Testis (tissue), 3 donors: ENCODE results near the gene SETD1A. TPM values are rescaled to one million over a fixed set of nuclear protein-coding genes. Genes with fewer than 3 reads are reported as not detected.

ENCODE experiments used
- DNase-seq: peaks from one replicate; pipeline ENCODE4 v3.0.0-alpha.2; 2019
- H3K27ac ChIP-seq, 2 donors: fragments of 200-600 bp; sonication (generic); one replicate each; pipeline ENCODE4 v1.5.1; 2019
- H3K27me3 ChIP-seq: fragments of 200-600 bp; sonication (generic); one replicate; pipeline ENCODE4 v1.5.1; 2019
- H3K36me3 ChIP-seq: fragments of 200-600 bp; sonication (generic); one replicate; pipeline ENCODE4 v1.5.1; 2017; ENCODE audit warnings: low read depth; ENCODE audit errors: missing control alignments
- H3K4me1 ChIP-seq: fragments of 200-600 bp; sonication (generic); one replicate; pipeline ENCODE4 v1.5.1; 2019
- H3K4me3 ChIP-seq, 2 donors: fragments of 200-600 bp; sonication (generic); one replicate each; pipeline ENCODE4 v1.5.1; 2017 to 2019
- H3K9me3 ChIP-seq: fragments of 200-600 bp; sonication (generic); one replicate; pipeline ENCODE4 v1.5.1; 2017
- CTCF ChIP-seq, 3 experiments: fragments of 450-650 bp in 2 of 3; fragments of 200-600 bp in 1 of 3; sonication (generic) in 1 of 3; IDR thresholded peaks; one replicate each; pipeline ENCODE4 v1.5.1; 2016 to 2019; ENCODE audit warnings: antibody characterized with exemption in 3 of 3, mild to moderate bottlenecking in 2 of 3, moderate library complexity in 1 of 3
- POLR2A ChIP-seq: fragments of 450-650 bp; IDR thresholded peaks from one replicate; pipeline ENCODE4 v1.6.1; 2017; ENCODE audit warnings: antibody characterized with exemption, mild to moderate bottlenecking, moderate library complexity
- WGBS, 2 donors: methylation state at CpG; one replicate each; pipeline ENCODE4 v1.1.5; 2018; 5-methylcytosine and 5-hydroxymethylcytosine counted together
- intact Hi-C: fragments of 100-400 bp; cut with DNase I; formaldehyde crosslinking; loops from one replicate; pipeline ENCODE4 v1.15.1; 2023; ENCODE audit warnings: low total_unique reads
- polyA plus RNA-seq: library from polyadenylated mRNA; stranded (reverse); fragments of 350-450 nt; fragmentation: Illumina TruSeq; extraction: RNeasy Lipid Tissue Mini Kit (QIAGEN cat#74804); gene quantifications from one replicate; pipeline ENCODE4 v1.2.3, GENCODE V29; 2014; ENCODE audit warnings: low read depth, low replicate concordance; ENCODE audit not compliant: insufficient read depth
- total RNA-seq, 2 donors: library from RNA; depleted of rRNA; stranded (reverse); fragments of >200 nt; gene quantifications; one replicate each; pipeline ENCODE4 v1.2.3, GENCODE V29; 2016

SETD1A gene
- total and polyA plus RNA-seq, 3 donors from 2014 or later, result 41.4 to 45.8 (median 45.7) TPM

- H3K36me3 ChIP-seq, result no peaks in the 10 kb centered on the region
- no peaks in the 10 kb centered on the region for H3K27me3 ChIP-seq
- no peak overlapping the region for H3K4me3 ChIP-seq
- H3K27ac ChIP-seq, result peak overlapping the region in 1 of 2 donors; percentile 97
- intact Hi-C loops, result no loop called here
- TF ChIP-seq CTCF (IDR thresholded peaks at IDR 0.05) (no peak), POLR2A (no peak)
- peaks cover 33% of the 10 kb centered on the region for H3K4me1 ChIP-seq
- DNase-seq, result no peak
- WGBS, 2 donors, result 56 to 77% methylated on average over 1 of the region's 1 CpG
- H3K9me3 ChIP-seq, result no peaks in the 10 kb centered on the region
Measured at GRCh38 chr16:30951193-30951592, 6.4 kb upstream of the SETD1A start.

GRCh38 chr16:30951750-30952149 lies 5.8 kb upstream of the SETD1A start:
- Histone ChIP-seq H3K27ac (peak overlapping the region in 1 of 2 donors; percentile 97), H3K27me3 (no peaks in the 10 kb centered on the region), H3K4me3 (no peak overlapping the region), H3K36me3 (no peaks in the 10 kb centered on the region), H3K9me3 (no peaks in the 10 kb centered on the region), H3K4me1 (peaks cover 33% of the 10 kb centered on the region)
- 37 to 59% methylated on average over 3 of the region's 3 CpGs for WGBS, 2 donors
- peak; percentile 84 for DNase-seq
- intact Hi-C loops, result no loop called here
- no peak for TF ChIP-seq POLR2A
- no peak for TF ChIP-seq CTCF (IDR thresholded peaks at IDR 0.05)

GRCh38 chr16:30953111-30953510 lies 4.4 kb upstream of the SETD1A start:
- no peak for TF ChIP-seq POLR2A
- no peak for TF ChIP-seq CTCF (IDR thresholded peaks at IDR 0.05)
- Histone ChIP-seq H3K36me3 (no peaks in the 10 kb centered on the region), H3K4me3 (no peak overlapping the region), H3K27me3 (no peaks in the 10 kb centered on the region), H3K9me3 (no peaks in the 10 kb centered on the region), H3K27ac (peak overlapping the region in 1 of 2 donors; percentile 13), H3K4me1 (peaks cover 30% of the 10 kb centered on the region)
- 81 to 82% methylated on average over 7 to 9 of the region's 9 CpGs for WGBS, 2 donors
- intact Hi-C loops, result no loop called here
- no peak for DNase-seq

- TF ChIP-seq POLR2A, result no peak
- peak; percentile 26 to 65 (median 54) for TF ChIP-seq CTCF (IDR thresholded peaks at IDR 0.05)
- Histone ChIP-seq H3K36me3 (no peaks in the 10 kb centered on the region), H3K4me1 (peaks cover 33% of the 10 kb centered on the region), H3K27me3 (no peaks in the 10 kb centered on the region), H3K4me3 (no peak overlapping the region), H3K27ac (peak overlapping the region in 1 of 2 donors; percentile 13), H3K9me3 (no peaks in the 10 kb centered on the region)
- intact Hi-C loops, result no loop called here
- DNase-seq, result peak; percentile 83
- WGBS, 2 donors, result 50 to 69% methylated on average over 8 to 15 of the region's 15 CpGs
Measured at GRCh38 chr16:30953511-30954124, 3.9 kb upstream of the SETD1A start.

- no peaks in the 10 kb centered on the region for H3K27me3 ChIP-seq
- no peak overlapping the region for H3K27ac ChIP-seq
- no peak for DNase-seq
- WGBS, 2 donors, result 80 to 91% methylated on average over 8 of the region's 8 CpGs
- H3K36me3 ChIP-seq, result no peaks in the 10 kb centered on the region
- TF ChIP-seq CTCF (IDR thresholded peaks at IDR 0.05) (no peak), POLR2A (no peak)
- peaks cover 37% of the 10 kb centered on the region for H3K4me1 ChIP-seq
- no peak overlapping the region for H3K4me3 ChIP-seq
- no peaks in the 10 kb centered on the region for H3K9me3 ChIP-seq
- intact Hi-C loops, result no loop called here
Measured at GRCh38 chr16:30954993-30955392, 2.6 kb upstream of the SETD1A start.
